Activated T-helper 1 cell treated with anti-CD3 and anti-CD28 coated beads, Interleukin-2, amount 50 U/mL, for 16 hours (primary cell): ENCODE results near the gene CKB.
A peak's percentile ranks its signal among the peaks of the same experiment; 100 is the strongest.

Experiments used
- DNase-seq, 2 donors: peaks; one replicate each; pipeline ENCODE4 v3.0.0-alpha.2; 2020; ENCODE audit warnings: low read depth in 1 of 2, low spot score in 1 of 2

Gene CKB

DNA sequence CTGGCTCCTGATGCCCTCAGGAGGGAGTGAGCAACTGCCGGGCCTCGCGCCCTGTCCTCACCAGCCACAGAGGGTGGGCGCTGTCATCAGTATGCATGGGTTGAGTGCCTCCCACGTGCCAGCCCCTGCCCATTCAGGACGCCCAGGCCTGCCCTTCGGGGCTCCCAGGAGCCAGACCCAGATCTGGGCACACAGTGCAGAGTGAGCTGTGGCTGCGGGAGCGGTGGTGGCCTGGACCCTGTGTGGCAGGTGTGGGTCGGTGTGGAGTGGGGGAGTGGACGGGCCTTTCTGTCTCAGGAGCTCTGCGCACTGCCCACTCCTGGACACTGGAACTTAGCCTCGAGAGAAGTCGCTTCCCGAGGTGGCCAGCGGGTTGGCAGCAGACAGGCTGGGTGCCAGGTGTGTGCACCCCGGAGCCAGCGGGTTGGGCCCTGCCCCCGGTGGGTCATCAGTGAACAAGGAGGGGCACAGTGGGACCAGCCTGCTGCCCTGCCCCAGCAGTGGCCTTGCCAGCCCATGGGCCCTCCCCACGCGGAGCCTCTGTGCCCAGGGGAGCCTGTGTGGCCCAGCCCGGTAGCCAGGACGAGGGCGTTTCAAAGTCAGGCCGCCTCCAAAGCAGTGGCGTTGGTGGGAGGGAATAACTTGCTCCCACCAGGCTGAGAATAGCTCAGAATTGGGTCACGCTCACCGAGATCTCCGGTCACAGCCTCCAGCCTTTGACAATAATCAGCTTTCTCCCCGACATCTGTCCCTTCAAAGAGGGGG lies 15.8 kb upstream of the CKB start:
- no peak for DNase-seq

DNA sequence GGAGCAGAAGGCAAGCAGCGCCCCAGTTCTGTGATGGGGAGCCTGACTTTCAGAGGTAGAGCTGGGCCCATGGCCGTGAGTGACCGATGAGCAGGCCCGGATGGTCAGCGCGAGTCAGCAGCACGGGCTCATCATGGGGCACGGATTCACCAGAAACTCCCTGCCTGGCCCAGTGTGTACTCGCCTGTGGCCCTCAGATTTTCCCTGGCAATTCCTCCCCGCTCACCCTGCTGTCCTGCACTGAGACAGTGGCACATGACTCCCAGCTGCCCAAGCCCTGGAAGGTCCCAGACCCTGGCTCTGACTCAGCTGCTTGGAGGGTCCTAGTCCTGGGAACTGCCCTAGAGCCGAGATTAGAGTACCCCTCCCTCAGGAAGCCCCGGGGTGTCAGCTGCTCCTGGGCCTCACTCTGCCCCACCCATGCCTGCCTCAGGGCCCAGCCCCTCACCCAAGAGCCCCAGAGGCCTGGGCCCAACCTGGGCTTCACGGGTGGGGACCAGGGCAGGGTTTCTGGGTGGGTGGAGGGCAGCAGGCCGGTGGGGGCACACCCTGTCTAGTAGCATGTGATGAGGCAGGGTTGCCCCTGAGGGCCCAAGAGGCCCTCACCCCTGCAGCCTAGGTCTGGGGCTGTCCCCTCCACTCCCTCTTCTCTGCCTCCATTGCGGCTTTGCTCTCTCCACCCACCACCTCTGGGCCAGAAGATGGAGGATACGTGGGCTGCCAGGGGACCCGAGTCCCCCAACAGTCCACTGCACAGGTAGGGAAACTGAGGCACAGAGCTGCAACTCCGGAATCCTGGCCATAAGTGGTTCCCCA lies 14.8 kb upstream of the CKB start:
- DNase-seq, result no peak

DNA sequence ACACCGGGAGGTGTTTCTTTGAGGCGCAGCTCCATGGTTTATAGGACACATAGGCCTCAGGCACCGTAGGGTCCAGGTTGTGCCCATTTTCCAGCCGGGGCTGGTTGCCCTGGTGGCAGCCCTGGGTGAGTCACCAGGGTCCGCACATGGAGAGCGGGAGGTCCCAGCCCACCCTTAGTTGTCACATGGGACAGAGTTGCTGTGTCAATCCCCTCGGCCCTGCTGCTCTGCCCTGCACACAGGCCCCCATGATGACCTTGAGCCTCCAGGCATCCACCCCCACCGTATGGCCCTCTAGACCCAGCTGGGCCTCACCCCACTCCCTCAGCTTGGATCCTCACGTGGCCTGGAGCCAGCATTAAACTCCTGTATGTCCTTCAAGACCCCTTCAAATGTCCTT lies 14.1 kb upstream of the CKB start:
- DNase-seq, result no peak

DNA sequence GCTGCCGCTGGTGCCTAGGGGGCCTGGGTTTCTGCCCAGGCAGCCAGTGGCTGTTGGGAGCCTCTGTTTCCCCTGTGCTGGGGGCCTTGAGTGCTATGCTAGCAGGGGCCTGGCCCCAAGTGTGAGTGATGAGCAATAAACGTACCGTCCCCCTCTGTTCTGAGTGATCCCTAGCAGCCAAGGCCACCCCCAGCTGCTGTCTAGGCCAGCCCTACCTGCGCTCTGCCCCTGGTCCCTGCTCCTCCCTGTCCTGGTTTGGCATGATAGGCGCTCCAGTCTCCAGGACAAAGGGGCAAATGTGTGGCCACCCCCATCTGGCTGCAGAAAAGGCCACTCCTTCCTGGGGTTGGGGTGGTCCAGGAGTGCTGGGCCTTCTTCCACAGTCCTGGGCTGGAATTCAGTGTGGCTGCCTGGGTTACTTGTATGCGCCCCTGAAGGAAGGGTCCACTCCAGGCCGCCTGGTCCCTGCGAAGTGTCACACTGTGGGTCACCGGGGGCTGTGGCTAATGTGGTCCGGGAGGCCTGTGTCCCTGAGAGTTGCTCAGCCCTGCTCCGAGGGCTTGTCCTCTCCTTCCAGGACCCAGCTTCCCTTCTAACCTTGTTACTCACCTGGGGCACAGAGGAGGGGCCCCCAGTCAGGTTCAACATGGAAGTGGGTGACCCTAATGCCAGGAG lies 13.4 kb upstream of the CKB start:
- no peak for DNase-seq

DNA sequence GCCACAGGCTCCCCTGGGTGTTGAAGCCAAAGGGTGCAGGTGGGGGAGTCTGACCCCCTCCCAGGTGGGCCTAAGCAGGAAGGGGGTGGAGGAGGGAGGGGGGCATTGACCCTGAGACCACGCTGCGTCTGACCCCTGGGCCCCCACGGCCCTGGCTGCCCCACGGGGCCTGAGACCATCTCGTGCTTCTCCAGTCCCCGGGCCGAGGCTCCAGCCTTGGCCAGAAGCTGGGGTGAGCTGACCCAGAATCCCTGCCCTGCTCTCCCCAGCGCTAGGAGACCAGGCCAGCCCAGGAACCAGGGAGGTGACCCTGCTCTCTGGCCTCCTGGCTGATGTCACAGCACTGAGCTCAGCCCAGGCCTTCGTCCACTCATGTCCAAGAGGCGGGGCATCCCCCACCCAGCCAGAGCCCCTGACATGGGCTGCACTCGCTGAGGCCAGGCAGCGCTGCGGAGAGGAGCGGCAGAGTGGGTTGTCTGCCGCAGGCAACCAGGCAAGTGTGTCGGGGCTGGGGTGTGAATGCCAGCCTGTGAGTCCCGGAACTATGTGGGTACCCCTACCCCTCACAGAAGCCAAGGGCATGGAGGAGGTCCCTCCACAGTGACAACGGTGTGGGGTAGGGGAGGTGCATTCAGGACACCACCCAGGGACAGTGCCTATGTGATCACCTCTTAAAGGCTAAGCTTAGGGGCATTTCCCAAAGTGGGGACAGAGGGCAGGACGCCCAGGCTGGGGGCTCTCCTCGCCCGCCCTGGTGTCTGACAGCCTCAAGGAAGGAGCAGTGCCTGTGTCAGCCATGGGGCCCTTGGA lies 12.7 kb upstream of the CKB start:
- DNase-seq, result no peak

DNA sequence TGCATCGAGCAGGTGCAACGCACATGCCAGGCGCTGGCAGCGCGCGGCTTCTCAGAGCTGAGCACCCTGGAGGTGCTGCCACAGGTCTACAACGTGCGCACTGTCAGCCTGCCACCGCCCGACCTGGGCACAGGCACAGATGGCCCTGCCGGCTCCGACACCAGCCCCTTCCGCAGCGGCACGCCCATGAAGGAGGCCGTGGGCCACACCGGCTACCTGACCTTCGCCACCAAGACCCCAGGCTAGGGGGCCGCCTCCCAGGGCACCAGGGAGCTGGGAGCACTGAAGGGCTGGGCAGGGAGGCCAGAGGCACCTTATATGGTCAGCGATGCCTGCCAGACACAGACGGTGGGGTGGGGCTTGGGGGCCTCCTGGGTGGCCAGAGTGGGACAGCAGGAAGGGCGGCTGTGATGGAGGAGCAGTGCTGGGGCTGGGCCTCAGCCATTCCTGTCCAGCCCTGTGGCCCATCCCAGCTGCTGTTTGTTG lies 12.0 kb upstream of the CKB start:
- no peak for DNase-seq

DNA sequence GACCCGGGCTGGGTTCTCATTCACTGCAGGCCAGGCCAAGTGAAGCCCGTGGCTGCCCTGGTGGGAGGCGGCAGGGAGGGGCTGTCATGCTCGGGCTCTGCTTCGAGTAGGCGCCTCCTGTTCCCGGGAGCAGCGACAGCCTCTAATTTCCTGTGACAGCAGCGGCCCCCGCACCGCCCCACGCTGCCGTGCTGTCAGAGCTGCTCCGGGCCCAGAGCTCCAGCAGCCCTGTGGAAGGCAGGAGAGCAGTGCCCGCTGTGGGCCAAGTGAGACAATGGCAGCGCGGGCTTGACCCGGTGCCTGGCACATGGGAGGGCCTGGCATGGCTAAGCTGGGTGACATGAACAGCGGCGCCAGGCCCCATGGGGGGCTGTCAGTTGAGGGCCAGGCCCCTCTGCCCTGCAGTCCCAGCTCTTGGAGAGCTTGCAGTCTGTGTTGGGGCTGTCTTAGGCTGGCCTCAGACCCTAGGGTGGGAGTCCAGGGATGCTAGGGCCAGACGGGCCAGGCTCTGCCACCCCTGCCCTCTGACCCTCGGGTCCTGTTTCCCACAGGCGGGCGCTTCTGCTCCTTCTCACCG lies 11.5 kb upstream of the CKB start:
- DNase-seq, result no peak

DNA sequence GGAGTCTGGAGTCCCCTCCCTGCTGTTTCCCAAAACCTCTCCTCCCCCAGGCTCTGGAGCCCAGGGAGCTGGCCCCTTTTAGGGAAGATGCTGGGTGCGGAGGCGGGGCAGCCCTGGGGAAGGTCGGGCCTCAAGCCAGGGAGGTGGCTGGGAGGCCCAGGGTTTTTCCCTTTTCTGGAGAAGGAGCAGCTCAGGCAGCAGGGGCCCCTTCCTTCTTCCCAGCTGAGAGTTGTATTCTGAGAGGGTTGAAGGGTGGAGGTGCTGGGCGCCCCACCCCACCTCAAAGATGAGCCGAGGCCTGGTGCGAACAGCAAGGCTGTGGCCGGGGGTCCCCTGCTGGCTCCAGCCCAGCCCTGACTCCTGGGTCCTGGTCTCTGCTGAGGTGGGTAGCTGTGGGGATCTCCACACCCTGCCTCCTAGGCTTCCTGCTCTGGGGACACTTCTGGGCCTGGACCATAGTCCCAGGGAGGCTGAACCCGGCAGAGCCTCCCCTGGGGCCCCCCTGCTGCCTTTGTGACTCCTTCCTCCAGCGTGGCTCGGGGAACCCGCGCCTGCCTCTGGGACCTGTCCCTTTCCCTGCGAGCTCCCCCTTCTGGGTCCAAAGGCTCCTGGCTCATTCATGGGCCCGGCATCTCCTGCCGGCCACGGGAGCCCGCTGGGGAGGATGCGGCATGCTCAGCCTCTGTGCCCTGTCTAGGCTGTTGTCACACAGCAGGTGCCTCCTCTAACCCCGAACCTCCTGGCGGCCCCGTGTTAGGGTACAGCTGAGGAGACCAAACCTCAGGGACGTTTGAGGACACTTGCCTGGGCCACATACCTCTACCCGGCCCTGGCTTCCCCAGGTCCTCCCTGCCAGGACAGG lies 10.7 kb upstream of the CKB start:
- no peak for DNase-seq

DNA sequence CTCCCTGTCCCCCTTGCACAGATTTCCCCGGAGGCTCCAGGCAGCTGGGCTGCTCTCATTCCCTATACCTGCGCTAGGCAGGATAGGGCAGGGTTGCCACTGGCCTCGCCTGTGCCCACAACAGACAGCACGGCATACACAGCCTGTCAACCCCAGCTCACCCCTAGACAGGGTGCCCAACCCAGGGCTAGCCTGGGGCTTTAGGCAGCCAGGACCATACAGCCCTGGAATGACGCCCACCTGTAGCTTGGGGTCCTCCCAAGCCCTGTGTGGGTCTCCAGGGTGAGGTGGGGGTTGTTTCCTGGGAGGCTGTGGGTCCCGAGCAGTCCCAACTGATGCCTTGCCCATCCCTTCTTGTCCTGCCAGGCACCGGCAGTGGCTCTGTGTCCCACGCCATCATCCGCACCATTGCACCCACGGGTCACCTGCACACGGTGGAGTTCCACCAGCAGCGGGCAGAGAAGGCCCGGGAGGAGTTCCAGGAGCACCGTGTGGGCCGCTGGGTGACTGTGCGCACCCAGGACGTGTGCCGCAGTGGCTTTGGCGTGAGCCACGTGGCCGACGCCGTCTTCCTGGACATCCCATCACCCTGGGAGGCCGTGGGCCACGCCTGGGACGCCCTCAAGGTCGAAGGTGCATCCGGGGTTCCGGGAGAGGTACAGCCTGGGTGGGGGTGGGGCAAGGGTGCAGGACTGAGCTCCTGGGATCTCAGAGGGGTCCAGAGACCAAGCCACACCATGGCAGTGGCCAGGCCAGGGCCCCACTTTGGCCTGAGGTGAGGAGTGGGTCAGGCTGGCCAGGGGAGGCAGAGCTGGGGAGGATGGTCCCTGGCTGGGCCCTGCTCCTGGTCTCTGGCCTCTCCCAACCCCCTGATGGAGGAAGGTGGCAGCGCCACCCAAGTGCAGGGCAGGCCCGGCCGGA lies 9.8 kb upstream of the CKB start:
- no peak for DNase-seq

DNA sequence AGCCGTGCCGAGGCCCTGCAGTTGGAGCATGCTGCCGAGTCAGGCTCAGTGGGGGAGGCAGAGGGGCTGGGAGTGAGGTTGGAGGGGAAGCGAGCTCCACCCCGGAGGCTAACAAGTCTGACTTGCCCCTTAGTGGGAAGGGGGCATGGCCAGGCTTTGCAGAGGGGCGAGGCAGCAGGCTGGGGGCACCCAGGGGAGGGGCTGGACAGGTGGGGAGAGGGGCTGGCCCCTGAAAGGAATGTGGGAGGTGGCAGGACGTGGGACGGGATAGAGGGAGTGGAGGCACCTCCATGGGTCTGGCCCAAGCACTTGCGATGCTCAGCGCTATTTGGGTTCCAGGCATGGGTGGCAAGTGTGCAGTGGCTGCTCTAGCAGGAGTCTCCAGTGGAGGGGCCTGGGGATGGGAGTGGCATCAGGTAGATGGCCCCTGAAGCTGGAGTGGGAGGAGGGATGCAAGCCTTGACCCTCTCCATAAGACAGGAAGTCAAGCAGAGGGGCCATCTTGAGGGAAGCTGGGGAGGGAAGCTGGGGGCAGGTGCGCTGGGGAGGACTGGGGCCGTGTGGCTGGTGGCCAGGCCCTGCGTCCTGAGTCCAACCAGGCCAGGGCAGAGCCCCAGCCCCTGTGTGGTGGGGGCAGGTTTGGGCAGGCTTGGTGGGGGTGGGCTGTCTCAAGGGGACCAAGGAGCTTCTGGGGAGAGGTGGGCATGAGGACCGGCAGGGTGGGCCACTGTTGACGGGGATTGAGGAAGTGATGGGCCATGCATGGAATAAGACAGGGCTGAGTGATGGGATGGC lies 9.0 kb upstream of the CKB start:
- no peak for DNase-seq

DNA sequence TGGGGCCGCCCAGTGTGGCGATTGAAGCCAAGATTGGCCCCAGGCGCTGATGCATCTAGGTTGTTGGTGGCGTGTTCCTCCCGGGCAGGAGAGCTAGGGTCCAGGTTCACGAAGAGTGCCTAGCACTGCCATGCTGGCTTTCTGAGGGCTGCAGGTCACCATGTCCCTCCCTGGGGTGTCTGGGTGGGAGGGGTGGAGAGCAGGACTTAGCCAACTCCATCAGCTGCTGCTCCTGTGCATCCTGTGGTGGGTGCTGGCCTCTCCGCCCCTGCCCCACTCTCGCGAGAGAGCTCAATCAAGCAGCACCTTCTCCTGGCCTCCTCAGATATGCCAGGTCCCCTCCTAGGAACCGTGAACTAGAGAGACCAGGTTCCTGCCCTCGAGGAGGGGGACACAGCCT lies 8.2 kb upstream of the CKB start:
- DNase-seq, result no peak

DNA sequence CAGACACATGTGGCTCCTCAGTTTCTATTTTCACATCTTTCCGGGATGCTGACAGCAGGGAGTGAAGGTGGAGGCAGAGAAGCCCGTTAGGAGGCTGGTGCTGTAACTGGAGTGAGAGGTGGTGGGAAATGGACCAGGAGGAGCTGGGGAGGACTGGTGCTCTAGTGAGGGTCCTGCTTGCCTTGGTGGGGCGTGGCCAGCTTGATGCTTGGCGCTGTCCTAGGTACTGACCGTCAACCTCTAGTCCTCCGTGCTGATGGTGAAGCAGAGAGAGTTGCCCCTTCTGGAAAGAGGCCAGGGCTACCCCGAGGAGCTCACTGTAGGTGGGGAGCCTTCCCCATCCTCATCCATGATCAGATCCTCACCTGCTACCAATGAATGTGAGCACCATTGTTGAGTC lies 7.8 kb upstream of the CKB start:
- DNase-seq, result no peak

DNA sequence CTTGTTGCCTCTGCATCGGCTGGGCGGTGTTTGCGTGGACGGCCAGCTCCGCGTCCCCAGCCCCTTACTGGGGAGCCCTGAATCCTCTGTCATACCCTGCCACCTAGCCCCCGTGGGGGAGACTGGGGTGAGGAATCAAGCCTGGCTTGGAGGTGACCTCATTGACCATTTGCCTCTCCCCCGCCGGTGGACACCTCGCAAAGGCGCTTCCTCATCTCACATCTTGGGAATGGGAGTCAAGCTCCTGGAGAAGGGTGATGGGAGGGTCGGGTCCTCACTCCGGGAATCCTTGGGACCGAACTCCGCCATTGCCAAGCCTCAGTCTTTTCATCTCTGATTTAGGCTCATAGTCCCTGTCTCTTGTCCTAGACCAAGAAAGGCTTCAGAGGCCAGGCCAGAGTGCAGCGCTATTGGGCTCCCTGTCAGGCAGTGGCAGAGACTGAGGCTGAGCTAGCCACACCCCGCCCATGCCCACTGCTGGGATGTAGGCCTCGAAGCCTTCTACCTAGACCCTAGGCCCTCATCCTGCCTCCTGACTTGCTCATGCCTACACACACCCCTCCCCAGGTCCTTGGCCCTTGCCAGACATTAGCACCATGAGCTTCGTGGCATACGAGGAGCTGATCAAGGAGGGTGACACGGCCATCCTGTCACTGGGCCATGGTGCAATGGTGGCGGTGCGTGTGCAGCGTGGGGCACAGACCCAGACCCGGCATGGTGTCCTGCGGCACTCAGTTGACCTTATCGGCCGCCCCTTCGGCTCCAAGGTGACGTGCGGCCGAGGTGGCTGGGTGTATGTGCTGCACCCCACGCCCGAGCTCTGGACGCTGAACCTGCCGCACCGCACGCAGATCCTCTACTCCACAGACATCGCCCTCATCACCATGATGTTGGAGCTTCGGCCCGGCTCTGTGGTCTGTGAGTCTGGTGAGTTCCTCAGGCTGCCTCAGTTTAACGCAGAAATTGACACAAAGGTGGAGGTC lies 7.0 kb upstream of the CKB start:
- no peak for DNase-seq

DNA sequence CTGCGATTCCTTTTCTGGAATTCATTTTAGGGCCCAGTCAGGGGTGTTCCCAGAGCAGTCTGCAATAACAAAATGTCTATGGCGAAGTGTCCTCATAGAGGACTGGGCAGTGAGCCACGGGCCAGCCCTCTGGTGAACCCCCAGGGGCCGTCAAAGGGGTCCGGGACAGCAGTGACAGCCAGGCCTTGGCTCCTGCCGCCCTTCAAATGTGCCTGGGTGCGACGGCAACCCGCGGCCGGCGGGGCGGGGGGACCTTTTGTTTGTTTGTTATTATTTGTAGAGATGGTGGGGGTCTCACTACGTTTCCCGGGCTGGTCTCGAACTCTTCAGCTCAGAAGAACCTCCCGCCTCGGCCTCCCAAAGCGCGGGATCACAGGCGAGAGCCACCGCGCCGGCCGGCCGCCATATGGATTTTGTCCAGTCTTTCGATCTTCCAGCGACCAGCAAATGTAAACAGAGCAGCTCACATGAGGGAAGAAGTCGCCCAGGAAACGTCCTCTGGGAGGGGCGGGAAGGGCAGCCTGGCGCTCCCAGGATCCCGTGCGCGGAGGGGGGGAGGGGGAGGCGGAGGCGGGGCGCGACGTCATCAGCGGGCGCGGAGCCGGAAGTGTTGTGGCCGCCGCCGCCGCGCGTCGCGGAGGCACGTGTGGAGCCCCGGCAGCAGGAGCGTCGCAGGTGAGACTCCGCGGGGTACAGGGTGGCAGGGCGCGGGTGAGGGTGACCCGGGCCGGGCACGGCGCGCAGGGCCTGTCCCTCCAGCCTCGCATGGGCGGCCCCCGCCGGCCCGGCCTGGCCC lies 6.2 kb upstream of the CKB start, which contains the start of gene TRMT61A:
Gene TRMT61A, plus strand, starts transcription at position 610 of the 796 bp plus-strand sequence. CDS start 783 bp downstream, outside the sequence.
- peak; percentile 66 to 73 for DNase-seq

DNA sequence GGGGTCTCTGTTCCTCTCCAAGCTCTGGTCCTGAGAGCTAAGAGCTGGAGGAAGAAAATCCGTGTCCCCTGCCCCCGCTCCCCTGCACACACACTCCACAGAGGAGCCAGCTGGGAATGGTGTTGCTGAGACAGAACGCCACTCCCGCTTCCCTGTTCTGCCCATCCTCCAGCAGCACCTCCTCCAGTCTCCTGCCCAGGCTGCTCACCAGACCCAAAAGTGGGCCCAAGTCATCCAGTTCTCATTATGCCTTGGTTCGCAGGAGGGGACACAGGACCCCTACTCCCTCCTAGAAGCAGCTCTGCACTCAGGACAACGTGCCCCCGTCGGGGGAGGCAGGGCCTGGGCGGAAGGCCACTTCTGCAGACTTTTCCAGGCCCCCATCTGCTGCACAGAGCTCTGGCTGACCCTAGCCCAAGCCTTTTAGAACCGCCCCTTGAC lies 5.5 kb upstream of the CKB start:
- no peak for DNase-seq
